GM12878 (cell line): ENCODE results near the gene PIWIL1.

Source experiments
- ELK1 ChIP-seq: IDR thresholded peaks from 2 replicates; pipeline ENCODE4 v1.6.1; 2012; ENCODE audit warnings: low read depth, low read length, improper control_type of control experiment
- EP300 ChIP-seq, 2 experiments: fragments of 150-350 bp in 1 of 2; IDR thresholded peaks; 2 replicates each; pipeline ENCODE4 v1.6.1; 2011 to 2012; ENCODE audit warnings: low read depth in 2 of 2, low read length in 2 of 2, borderline replicate concordance in 1 of 2, improper control_type of control experiment in 1 of 2, inconsistent platforms in 1 of 2; ENCODE audit not compliant: control insufficient read depth in 1 of 2
- EZH2 ChIP-seq: IDR thresholded peaks from 2 replicates; pipeline ENCODE4 v1.6.1; 2012; ENCODE audit warnings: low read depth, mild to moderate bottlenecking, control low read depth, inconsistent platforms, low read length, borderline replicate concordance; ENCODE audit not compliant: control insufficient read depth
- PBX3 ChIP-seq: IDR thresholded peaks from 2 replicates; pipeline ENCODE4 v1.6.1; 2011; ENCODE audit warnings: mild to moderate bottlenecking, low read depth, low read length, moderate library complexity; ENCODE audit not compliant: insufficient replicate concordance
- RAD21 ChIP-seq: IDR thresholded peaks from 2 replicates; pipeline ENCODE4 v1.6.1; 2011; ENCODE audit warnings: mild to moderate bottlenecking, low read depth, low read length, moderate library complexity; ENCODE audit not compliant: insufficient read depth
- RELA ChIP-seq: fragments of 450-650 bp; IDR thresholded peaks from 2 replicates; pipeline ENCODE4 v1.8.0; 2014; ENCODE audit warnings: borderline replicate concordance; ENCODE audit not compliant: partially characterized antibody
- TARDBP ChIP-seq: IDR thresholded peaks from 2 replicates; pipeline ENCODE4 v1.6.1; 2016; ENCODE audit warnings: borderline replicate concordance
- TCF12 ChIP-seq: IDR thresholded peaks from 2 replicates; pipeline ENCODE4 v1.6.1; 2011; ENCODE audit warnings: low read depth, mild to moderate bottlenecking, low read length
- TF ChIP-seq, protein P1 (sequence below), 3 experiments: IDR thresholded peaks in 2 of 3; conservative IDR thresholded peaks in 1 of 3; 2 replicates each; pipeline ENCODE4 v1.5.1; 2011; ENCODE audit warnings: low read depth in 3 of 3, low read length in 3 of 3, mild to moderate bottlenecking in 3 of 3, control low read depth in 2 of 3, moderate library complexity in 2 of 3, inconsistent platforms in 1 of 3, mixed read lengths in 1 of 3; ENCODE audit not compliant: control insufficient read depth in 2 of 3, insufficient read depth in 1 of 3; ENCODE audit errors: extremely low read depth in 1 of 3

DNA sequence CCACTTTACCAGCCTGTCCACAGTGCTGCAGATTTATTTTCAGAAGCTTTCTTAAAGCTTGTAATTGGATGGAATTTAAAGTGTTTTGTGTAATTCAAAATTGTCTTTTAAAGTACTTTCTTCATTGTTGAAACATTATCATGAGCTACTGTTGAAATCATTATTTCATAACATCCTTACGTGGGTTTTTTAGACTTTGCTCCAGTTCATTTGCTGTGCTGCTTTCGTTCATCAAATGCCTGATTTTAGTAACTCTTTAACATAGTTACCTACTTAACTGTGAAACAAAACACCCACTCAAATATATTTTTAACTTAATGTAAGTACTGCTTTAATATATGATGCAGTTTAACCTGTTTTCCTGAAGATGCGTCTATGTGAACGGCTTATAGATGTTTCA is 47.5 kb downstream of the PIWIL1 start:
- TF ChIP-seq, protein P1, sequence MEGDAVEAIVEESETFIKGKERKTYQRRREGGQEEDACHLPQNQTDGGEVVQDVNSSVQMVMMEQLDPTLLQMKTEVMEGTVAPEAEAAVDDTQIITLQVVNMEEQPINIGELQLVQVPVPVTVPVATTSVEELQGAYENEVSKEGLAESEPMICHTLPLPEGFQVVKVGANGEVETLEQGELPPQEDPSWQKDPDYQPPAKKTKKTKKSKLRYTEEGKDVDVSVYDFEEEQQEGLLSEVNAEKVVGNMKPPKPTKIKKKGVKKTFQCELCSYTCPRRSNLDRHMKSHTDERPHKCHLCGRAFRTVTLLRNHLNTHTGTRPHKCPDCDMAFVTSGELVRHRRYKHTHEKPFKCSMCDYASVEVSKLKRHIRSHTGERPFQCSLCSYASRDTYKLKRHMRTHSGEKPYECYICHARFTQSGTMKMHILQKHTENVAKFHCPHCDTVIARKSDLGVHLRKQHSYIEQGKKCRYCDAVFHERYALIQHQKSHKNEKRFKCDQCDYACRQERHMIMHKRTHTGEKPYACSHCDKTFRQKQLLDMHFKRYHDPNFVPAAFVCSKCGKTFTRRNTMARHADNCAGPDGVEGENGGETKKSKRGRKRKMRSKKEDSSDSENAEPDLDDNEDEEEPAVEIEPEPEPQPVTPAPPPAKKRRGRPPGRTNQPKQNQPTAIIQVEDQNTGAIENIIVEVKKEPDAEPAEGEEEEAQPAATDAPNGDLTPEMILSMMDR (IDR thresholded peaks at IDR 0.05 in 2 of 3, conservative IDR thresholded peaks at IDR 0.05 in 1 of 3; ENCODE audit: control insufficient read depth in 2 of 3, extremely low read depth in 1 of 3, insufficient read depth in 1 of 3, low read depth in 3 of 3, low read length in 3 of 3), result no peak
- TF ChIP-seq RAD21, result no peak
- TF ChIP-seq ELK1, result no peak
- TF ChIP-seq EP300 (IDR thresholded peaks at IDR 0.05; ENCODE audit: borderline replicate concordance in 1 of 2, control insufficient read depth in 1 of 2, low read depth in 2 of 2, low read length in 2 of 2), result no peak
- TF ChIP-seq TARDBP, result no peak
- TF ChIP-seq RELA, result no peak
- TF ChIP-seq PBX3, result no peak
- no peak for TF ChIP-seq EZH2
- TF ChIP-seq TCF12, result no peak
